Endothelial cell of umbilical vein (primary cell): ENCODE results near the gene SLC1A6.

Source experiments
- CTCF ChIP-seq, 2 donors: IDR thresholded peaks; 1 replicate in 1 of 2; 2 replicates in 1 of 2; pipeline ENCODE4 v1.5.1; 2011; ENCODE audit warnings: low read length in 2 of 2, mild to moderate bottlenecking in 2 of 2, moderate library complexity in 2 of 2, control low read depth in 1 of 2, inconsistent platforms in 1 of 2, low read depth in 1 of 2; ENCODE audit not compliant: insufficient read depth in 1 of 2; ENCODE audit errors: extremely low read depth in 1 of 2
- FOS ChIP-seq: IDR thresholded peaks from 2 replicates; pipeline ENCODE4 v1.6.1; 2011; ENCODE audit warnings: mild to moderate bottlenecking, low read length, moderate library complexity, borderline replicate concordance; ENCODE audit not compliant: insufficient read depth
- POLR2AphosphoS5 ChIP-seq: IDR thresholded peaks from 2 replicates; pipeline ENCODE4 v1.6.1; 2012; ENCODE audit warnings: low read depth, mild to moderate bottlenecking, control low read depth, low read length, moderate library complexity; ENCODE audit not compliant: insufficient read depth

GRCh38 chr19:14901675-14902260, 77.9 kb downstream of the SLC1A6 start:
- TF ChIP-seq FOS (no peak), POLR2AphosphoS5 (no peak), CTCF (IDR thresholded peaks at IDR 0.05; ENCODE audit: extremely low read depth in 1 of 2, insufficient read depth in 1 of 2, low read depth in 1 of 2, low read length in 2 of 2) (no peak)
